ENCODE results near the gene HS3ST3B1.

HS3ST3B1 gene

GRCh38 chr17:14300575-14301278 is at the start of gene HS3ST3B1:
Gene HS3ST3B1 (plus strand): TSS chr17:14301081. CDS start chr17:14301519, 438 bp downstream.
- TF ChIP-seq CTCF (IDR thresholded peaks at IDR 0.05; ENCODE audit: low read depth, low read length, missing control alignments), result no peak
- peak within 1 kb of the TSS; percentile 98 for H3K4me3 ChIP-seq (replicated peaks; ENCODE audit: low read depth, low read length)
- DNase-seq (ENCODE audit: extremely low read depth, low read depth), result peak; percentile 99

GRCh38 chr17:14261406-14261805 is 39.5 kb upstream of the HS3ST3B1 start:
- DNase-seq (ENCODE audit: extremely low read depth, low read depth), result no peak
- no peak for TF ChIP-seq CTCF (IDR thresholded peaks at IDR 0.05; ENCODE audit: low read depth, low read length, missing control alignments)
- H3K4me3 ChIP-seq (replicated peaks; ENCODE audit: low read depth, low read length), result no peak overlapping the region

- H3K4me3 ChIP-seq (replicated peaks; ENCODE audit: low read depth, low read length), result no peak overlapping the region
- no peak for TF ChIP-seq CTCF (IDR thresholded peaks at IDR 0.05; ENCODE audit: low read depth, low read length, missing control alignments)
- no peak for DNase-seq (ENCODE audit: extremely low read depth, low read depth)
These were observed 32.6 kb upstream of the HS3ST3B1 start for GRCh38 chr17:14268264-14268663.

- TF ChIP-seq CTCF (IDR thresholded peaks at IDR 0.05; ENCODE audit: low read depth, low read length, missing control alignments), result no peak
- H3K4me3 ChIP-seq (replicated peaks; ENCODE audit: low read depth, low read length), result no peak overlapping the region
- DNase-seq (ENCODE audit: extremely low read depth, low read depth), result no peak
These were observed 31.4 kb upstream of the HS3ST3B1 start for GRCh38 chr17:14269473-14269872.

- H3K4me3 ChIP-seq (replicated peaks; ENCODE audit: low read depth, low read length), result no peak overlapping the region
- TF ChIP-seq CTCF (IDR thresholded peaks at IDR 0.05; ENCODE audit: low read depth, low read length, missing control alignments), result no peak
- no peak for DNase-seq (ENCODE audit: extremely low read depth, low read depth)
These were observed 30.4 kb upstream of the HS3ST3B1 start for GRCh38 chr17:14270508-14270907.

GRCh38 chr17:14276535-14277250 is 24.2 kb upstream of the HS3ST3B1 start:
- no peak overlapping the region for H3K4me3 ChIP-seq (replicated peaks; ENCODE audit: low read depth, low read length)
- no peak for TF ChIP-seq CTCF (IDR thresholded peaks at IDR 0.05; ENCODE audit: low read depth, low read length, missing control alignments)
- no peak for DNase-seq (ENCODE audit: extremely low read depth, low read depth)
